HepG2 (cell line): ENCODE results near the gene FAAP100. TPM values are rescaled to one million over a fixed set of nuclear protein-coding genes. Genes with fewer than 3 reads are reported as not detected.

Experiments used
- AGO2 ChIP-seq: fragments of 200-400 bp; formaldehyde crosslinking; optimal IDR thresholded peaks from 2 replicates; pipeline ENCODE3; 2017; ENCODE audit warnings: mild to moderate bottlenecking, low read depth, low read length, moderate library complexity
- AKAP8 ChIP-seq: sonication (generic); formaldehyde crosslinking; IDR thresholded peaks from 2 replicates; pipeline ENCODE4 v1.5.1; 2020; ENCODE audit warnings: mild to moderate bottlenecking, missing genetic modification reagents
- ATF6 ChIP-seq: sonication (generic); formaldehyde crosslinking; conservative IDR thresholded peaks from 2 replicates; pipeline ENCODE4 v1.4.0; 2020; ENCODE audit warnings: missing genetic modification reagents
- ATF7 ChIP-seq, 2 experiments: fragments of 450-650 bp in 1 of 2; sonication (generic) in 1 of 2; formaldehyde crosslinking in 1 of 2; IDR thresholded peaks; 2 replicates each; pipeline versions ENCODE4 v1.4.0 to v1.6.1; 2016 to 2020; ENCODE audit warnings: antibody characterized with exemption in 1 of 2, mild to moderate bottlenecking in 1 of 2, missing genetic modification reagents in 1 of 2
- BRF2 ChIP-seq: sonication (generic); formaldehyde crosslinking; IDR thresholded peaks from 2 replicates; pipeline ENCODE4 v1.8.1; 2022; ENCODE audit warnings: mild to moderate bottlenecking, missing genetic modification reagents
- CAMTA2 ChIP-seq: sonication (generic); formaldehyde crosslinking; IDR thresholded peaks from 2 replicates; pipeline ENCODE4 v1.4.0; 2020; ENCODE audit warnings: mild to moderate bottlenecking, missing genetic modification reagents, borderline replicate concordance
- CERS6 ChIP-seq: sonication (generic); formaldehyde crosslinking; IDR thresholded peaks from 2 replicates; pipeline ENCODE4 v1.5.0; 2020; ENCODE audit warnings: missing genetic modification reagents
- FLYWCH1 ChIP-seq: sonication (generic); formaldehyde crosslinking; IDR thresholded peaks from 2 replicates; pipeline ENCODE4 v1.8.1; 2023; ENCODE audit warnings: mild to moderate bottlenecking, missing genetic modification reagents
- HOXA9 ChIP-seq: sonication (generic); formaldehyde crosslinking; IDR thresholded peaks from 2 replicates; pipeline ENCODE4 v1.8.1; 2022; ENCODE audit warnings: missing genetic modification reagents, mild to moderate bottlenecking, moderate library complexity, borderline replicate concordance
- NFKB2 ChIP-seq: sonication (generic); formaldehyde crosslinking; IDR thresholded peaks from 2 replicates; pipeline ENCODE4 v1.4.0; 2020; ENCODE audit warnings: missing genetic modification reagents, borderline replicate concordance
- POLR2G ChIP-seq: fragments of 200-400 bp; formaldehyde crosslinking; IDR thresholded peaks from 2 replicates; pipeline ENCODE4 v1.6.1; 2018; ENCODE audit warnings: mild to moderate bottlenecking, low read depth, low read length, moderate library complexity
- SP2 ChIP-seq: sonication (generic); formaldehyde crosslinking; IDR thresholded peaks from 2 replicates; pipeline ENCODE4 v1.5.1; 2020; ENCODE audit warnings: mild to moderate bottlenecking, missing genetic modification reagents
- ZBTB2 ChIP-seq: sonication (generic); formaldehyde crosslinking; IDR thresholded peaks from 2 replicates; pipeline ENCODE4 v1.8.0; 2022; ENCODE audit warnings: low read depth, missing genetic modification reagents
- ZFP36L1 ChIP-seq: sonication (generic); formaldehyde crosslinking; IDR thresholded peaks from 2 replicates; pipeline ENCODE4 v1.8.0; 2022; ENCODE audit warnings: mild to moderate bottlenecking, missing genetic modification reagents, moderate library complexity
- ZFP82 ChIP-seq: sonication (generic); formaldehyde crosslinking; IDR thresholded peaks from 2 replicates; pipeline ENCODE4 v1.5.1; 2020; ENCODE audit warnings: mild to moderate bottlenecking, missing genetic modification reagents, borderline replicate concordance
- ZIK1 ChIP-seq: sonication (generic); formaldehyde crosslinking; IDR thresholded peaks from 2 replicates; pipeline ENCODE4 v1.5.0; 2020; ENCODE audit warnings: mild to moderate bottlenecking, low read depth, missing genetic modification reagents, borderline replicate concordance
- ZNF160 ChIP-seq: sonication (generic); formaldehyde crosslinking; IDR thresholded peaks from 2 replicates; pipeline ENCODE4 v1.8.0; 2022; ENCODE audit warnings: mild to moderate bottlenecking, inconsistent platforms, missing genetic modification reagents
- ZNF263 ChIP-seq: sonication (generic); formaldehyde crosslinking; IDR thresholded peaks from 2 replicates; pipeline ENCODE4 v1.4.0; 2020; ENCODE audit warnings: missing genetic modification reagents
- ZNF274 ChIP-seq: sonication (generic); formaldehyde crosslinking; IDR thresholded peaks from 2 replicates; pipeline ENCODE4 v1.5.1; 2020; ENCODE audit warnings: mild to moderate bottlenecking, missing genetic modification reagents
- ZNF317 ChIP-seq: sonication (generic); formaldehyde crosslinking; IDR thresholded peaks from 2 replicates; pipeline ENCODE4 v1.5.0; 2020; ENCODE audit warnings: mild to moderate bottlenecking, missing genetic modification reagents
- ZNF703 ChIP-seq: sonication (generic); formaldehyde crosslinking; IDR thresholded peaks from 2 replicates; pipeline ENCODE4 v1.5.1; 2020; ENCODE audit warnings: missing genetic modification reagents, mild to moderate bottlenecking, moderate library complexity, borderline replicate concordance
- ZNF773 ChIP-seq: sonication (generic); formaldehyde crosslinking; IDR thresholded peaks from 2 replicates; pipeline ENCODE4 v1.4.0; 2020; ENCODE audit warnings: missing genetic modification reagents, borderline replicate concordance
- polyA plus RNA-seq, 8 experiments: library from polyadenylated mRNA; depleted of rRNA in 3 of 8; stranded (reverse) in 7 of 8; unstranded in 1 of 8; fragments of >200 nt; fragmentation: Illumina TruSeq in 4 of 8; extraction: Trizol in 4 of 8; gene quantifications; 2 replicates each; pipeline versions ENCODE4 v1.2.1 to v1.2.3, GENCODE V29; 2011 to 2016; ENCODE audit warnings: low read depth in 4 of 8, missing spikeins in 1 of 8, mixed read lengths in 1 of 8; ENCODE audit not compliant: insufficient read depth in 1 of 8
- total RNA-seq, 5 experiments: library from RNA; depleted of rRNA; stranded (reverse); fragments of >200 nt; fragmentation: Illumina TruSeq; extraction: Trizol; gene quantifications; 2 replicates each; pipeline ENCODE4 v1.2.3, GENCODE V29; 2016; ENCODE audit warnings: low read depth in 1 of 5

Gene FAAP100
- total and polyA plus RNA-seq, 2 of the 13 experiments (the other 11 are each of a cell fraction or from before 2014, with no cell fraction given), result 7.6 to 20.8 TPM

- TF ChIP-seq SP2 (CRISPR knock-in tag) (no peak), CAMTA2 (CRISPR knock-in tag) (no peak), ZNF263 (CRISPR knock-in tag) (0 out of 2 replicates have a peak, but pooled peaks have one; percentile 12), ZNF274 (CRISPR knock-in tag) (0 out of 2 replicates have a peak, but pooled peaks have one; percentile 22), POLR2G (no peak), ZNF160 (CRISPR knock-in tag) (no peak), HOXA9 (no peak), ZIK1 (CRISPR knock-in tag) (no peak), AKAP8 (CRISPR knock-in tag) (peak; percentile 23; the same call in 1 of the 2 replicates), ZNF773 (CRISPR knock-in tag) (0 out of 2 replicates have a peak, but pooled peaks have one; percentile 18), ATF7 (IDR thresholded peaks at IDR 0.05) (no peak), ATF7 (CRISPR knock-in tag; IDR thresholded peaks at IDR 0.05) (no peak), FLYWCH1 (CRISPR knock-in tag) (no peak), ZFP36L1 (CRISPR knock-in tag) (no peak), NFKB2 (peak; percentile 70; the same call in 1 of the 2 replicates), CERS6 (CRISPR knock-in tag) (no peak), ZFP82 (CRISPR knock-in tag) (no peak), ZNF317 (no peak), AGO2 (no peak), ATF6 (CRISPR knock-in tag) (no peak), ZNF703 (CRISPR knock-in tag) (no peak), BRF2 (CRISPR knock-in tag) (no peak), ZBTB2 (CRISPR knock-in tag) (no peak)
Measured at GRCh38 chr17:81515530-81516041, 36.6 kb downstream of the FAAP100 start (continued).
